Upper lobe of left lung (tissue), 6 donors: ENCODE results near the gene SH3GL3. TPM values are rescaled to one million over a fixed set of nuclear protein-coding genes. Genes with fewer than 3 reads are reported as not detected.

Experiments
- ATAC-seq, 2 donors: fragments of 200-7000 bp; cut with Tn5 transposase; one replicate each; pipeline ENCODE4 v1.9.1; 2022; ENCODE audit warnings: mild to moderate bottlenecking in 2 of 2, moderate library complexity in 2 of 2; ENCODE audit not compliant: low FRiP score in 2 of 2
- DNase-seq, 2 donors: peaks; one replicate each; pipeline ENCODE4 v3.0.0-alpha.2; 2019 to 2020
- H3K27ac ChIP-seq, 4 donors: fragments of 200-600 bp; sonication (generic); one replicate each; pipeline ENCODE4 v1.5.1; 2016 to 2019
- H3K27me3 ChIP-seq, 4 donors: fragments of 200-600 bp; sonication (generic); one replicate each; pipeline ENCODE4 v1.5.1; 2017 to 2019
- H3K36me3 ChIP-seq, 4 donors: fragments of 200-600 bp; sonication (generic); one replicate each; pipeline ENCODE4 v1.5.1; 2016 to 2019
- H3K4me1 ChIP-seq, 4 donors: fragments of 200-600 bp; sonication (generic); one replicate each; pipeline ENCODE4 v1.5.1; 2018 to 2019
- H3K4me3 ChIP-seq, 4 donors: fragments of 200-600 bp; sonication (generic); one replicate each; pipeline ENCODE4 v1.5.1; 2017 to 2019; ENCODE audit warnings: mild to moderate bottlenecking in 2 of 4, moderate library complexity in 1 of 4
- H3K9me3 ChIP-seq, 4 donors: fragments of 200-600 bp; sonication (generic); one replicate each; pipeline ENCODE4 v1.5.1; 2018 to 2019
- EP300 ChIP-seq, 4 donors: sonication (generic); formaldehyde crosslinking; IDR thresholded peaks; one replicate each; pipeline ENCODE4 v1.5.1; 2017; ENCODE audit warnings: antibody characterized with exemption in 4 of 4, control low read depth in 2 of 4
- POLR2A ChIP-seq, 4 donors: fragments of 450-650 bp; IDR thresholded peaks; one replicate each; pipeline ENCODE4 v1.5.1; 2016 to 2017; ENCODE audit warnings: antibody characterized with exemption in 4 of 4, mild to moderate bottlenecking in 2 of 4
- POLR2AphosphoS5 ChIP-seq, 2 donors: sonication (generic); formaldehyde crosslinking; IDR thresholded peaks; one replicate each; pipeline ENCODE4 v1.5.1; 2017; ENCODE audit warnings: antibody characterized with exemption in 2 of 2
- WGBS, 2 donors: methylation state at CpG; one replicate each; pipeline ENCODE4 v1.1.5; 2017 to 2018; 5-methylcytosine and 5-hydroxymethylcytosine counted together
- total RNA-seq, 6 donors: library from RNA; depleted of rRNA in 4 of 6; stranded (reverse); fragments of >200 nt in 4 of 6; gene quantifications; one replicate each; pipeline versions ENCODE4 v1.1.0 to v1.2.1, GENCODE V29; 2016 to 2021
- TF ChIP-seq, protein P1 (sequence below), 6 experiments: fragments of 450-650 bp in 4 of 6; fragments of 200-600 bp in 2 of 6; sonication (generic) in 2 of 6; IDR thresholded peaks; one replicate each; pipeline ENCODE4 v1.5.1; 2016 to 2019; ENCODE audit warnings: antibody characterized with exemption in 6 of 6
- donor health status: DM: no; HTN: no; CAD: no; lungs with moderate emphysema.
- donor health status: DM: no; HTN: yes; CAD: no; lungs with severe emphysema.

SH3GL3 gene
- total RNA-seq, 6 donors from 2014 or later, result 1.8 to 5.5 (median 2.2) TPM; not detected in 1

DNA sequence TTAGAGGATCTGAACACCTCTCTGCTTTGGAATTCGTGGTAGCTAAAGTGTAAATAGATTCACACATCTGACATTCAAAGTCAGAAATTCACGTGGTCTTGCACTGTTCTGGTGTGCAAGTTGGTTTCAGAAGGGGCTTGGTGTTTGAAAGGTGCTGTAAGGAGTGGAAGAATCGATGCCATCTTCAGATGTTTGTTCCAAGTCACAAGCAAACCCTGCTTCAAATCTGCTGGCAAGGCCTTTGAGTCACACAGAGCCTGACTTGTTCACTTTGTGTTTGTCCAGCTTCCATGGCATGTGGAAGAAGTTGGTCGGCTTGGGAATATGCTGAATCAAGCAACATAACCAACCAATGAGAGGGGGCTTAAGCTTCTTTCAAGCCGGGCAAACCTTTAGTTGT lies 44.3 kb downstream of the SH3GL3 start:
- TF ChIP-seq EP300 (IDR thresholded peaks at IDR 0.05) (no peak), POLR2AphosphoS5 (IDR thresholded peaks at IDR 0.05) (no peak), POLR2A (IDR thresholded peaks at IDR 0.05) (no peak)
- TF ChIP-seq, protein P1, sequence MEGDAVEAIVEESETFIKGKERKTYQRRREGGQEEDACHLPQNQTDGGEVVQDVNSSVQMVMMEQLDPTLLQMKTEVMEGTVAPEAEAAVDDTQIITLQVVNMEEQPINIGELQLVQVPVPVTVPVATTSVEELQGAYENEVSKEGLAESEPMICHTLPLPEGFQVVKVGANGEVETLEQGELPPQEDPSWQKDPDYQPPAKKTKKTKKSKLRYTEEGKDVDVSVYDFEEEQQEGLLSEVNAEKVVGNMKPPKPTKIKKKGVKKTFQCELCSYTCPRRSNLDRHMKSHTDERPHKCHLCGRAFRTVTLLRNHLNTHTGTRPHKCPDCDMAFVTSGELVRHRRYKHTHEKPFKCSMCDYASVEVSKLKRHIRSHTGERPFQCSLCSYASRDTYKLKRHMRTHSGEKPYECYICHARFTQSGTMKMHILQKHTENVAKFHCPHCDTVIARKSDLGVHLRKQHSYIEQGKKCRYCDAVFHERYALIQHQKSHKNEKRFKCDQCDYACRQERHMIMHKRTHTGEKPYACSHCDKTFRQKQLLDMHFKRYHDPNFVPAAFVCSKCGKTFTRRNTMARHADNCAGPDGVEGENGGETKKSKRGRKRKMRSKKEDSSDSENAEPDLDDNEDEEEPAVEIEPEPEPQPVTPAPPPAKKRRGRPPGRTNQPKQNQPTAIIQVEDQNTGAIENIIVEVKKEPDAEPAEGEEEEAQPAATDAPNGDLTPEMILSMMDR (IDR thresholded peaks at IDR 0.05), result no peak
- ATAC-seq, result no peak
- Histone ChIP-seq H3K27me3 (no peaks in the 10 kb centered on the region), H3K4me1 (no peaks in the 10 kb centered on the region), H3K9me3 (no peaks in the 10 kb centered on the region), H3K4me3 (no peak overlapping the region), H3K27ac (no peak overlapping the region), H3K36me3 (no peaks in the 10 kb centered on the region)
- DNase-seq, result no peak
- WGBS, 2 donors, result 57% methylated on average over 5 of the region's 5 CpGs

GRCh38 chr15:83496766-83497165 lies 49.6 kb downstream of the SH3GL3 start:
- H3K4me1 ChIP-seq, result no peaks in the 10 kb centered on the region
- no peaks in the 10 kb centered on the region for H3K27me3 ChIP-seq
- peaks cover 0 to 9% (median 3%) of the 10 kb centered on the region in 4 donors for H3K9me3 ChIP-seq
- 63 to 67% methylated on average over 1 of the region's 1 CpG for WGBS, 2 donors
- TF ChIP-seq EP300 (IDR thresholded peaks at IDR 0.05) (no peak), POLR2A (IDR thresholded peaks at IDR 0.05) (no peak), POLR2AphosphoS5 (IDR thresholded peaks at IDR 0.05) (no peak)
- no peak overlapping the region for H3K27ac ChIP-seq
- no peak for ATAC-seq
- H3K4me3 ChIP-seq, result no peak overlapping the region
- DNase-seq, result no peak
- no peaks in the 10 kb centered on the region for H3K36me3 ChIP-seq

DNA sequence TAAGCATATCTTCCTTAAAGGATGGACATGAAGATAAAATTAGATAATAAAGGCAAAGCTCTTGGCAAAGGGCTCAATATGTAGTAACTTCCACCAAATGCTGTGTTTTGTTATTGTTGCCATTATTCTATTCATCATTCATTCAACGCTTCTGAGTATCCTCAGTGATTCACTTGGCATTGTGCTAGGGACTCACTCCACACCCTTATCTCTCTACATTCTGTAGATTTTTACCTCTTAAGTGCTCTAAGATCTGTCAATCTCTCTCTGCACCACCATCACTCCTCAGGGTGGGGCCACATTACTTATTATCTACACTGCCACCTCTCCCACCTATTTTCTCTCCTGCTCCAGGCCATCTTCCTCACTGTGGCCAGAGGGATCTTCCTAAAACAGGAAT lies 51.2 kb downstream of the SH3GL3 start:
- Histone ChIP-seq H3K36me3 (no peaks in the 10 kb centered on the region), H3K4me1 (no peaks in the 10 kb centered on the region), H3K4me3 (no peak overlapping the region), H3K27ac (no peak overlapping the region), H3K9me3 (peaks cover 0 to 9% (median 3%) of the 10 kb centered on the region in 4 donors), H3K27me3 (no peaks in the 10 kb centered on the region)
- DNase-seq (no peak), ATAC-seq (no peak)
- no peak for TF ChIP-seq EP300 (IDR thresholded peaks at IDR 0.05)
- TF ChIP-seq POLR2AphosphoS5 (IDR thresholded peaks at IDR 0.05), result no peak
- TF ChIP-seq, protein P1 (IDR thresholded peaks at IDR 0.05), result no peak
- 89 to 92% methylated on average over 1 of the region's 1 CpG for WGBS, 2 donors

DNA sequence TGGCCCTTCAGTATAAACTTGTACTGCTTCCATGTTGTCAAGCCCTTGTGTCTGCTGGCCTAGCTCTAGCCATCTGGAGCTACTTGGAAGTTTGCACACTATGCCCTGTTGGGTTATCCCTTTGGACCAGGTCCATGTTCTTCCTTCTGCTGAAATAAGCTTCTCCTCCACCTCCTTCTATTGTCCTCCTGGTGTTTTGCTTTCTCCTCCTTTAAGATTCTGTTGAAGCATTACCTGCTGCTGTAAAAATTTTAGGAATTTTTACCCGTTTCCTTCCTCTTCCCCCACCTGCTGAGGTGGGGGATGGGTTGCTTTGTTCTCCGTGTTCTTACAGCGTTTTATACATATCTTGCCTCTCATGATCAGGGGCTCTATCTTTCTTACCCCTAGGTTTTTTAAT lies 51.7 kb downstream of the SH3GL3 start:
- H3K27me3 ChIP-seq, result no peaks in the 10 kb centered on the region
- no peak for ATAC-seq
- no peak for DNase-seq
- H3K4me3 ChIP-seq, result no peak overlapping the region
- no peaks in the 10 kb centered on the region for H3K4me1 ChIP-seq
- peaks cover 0 to 9% (median 3%) of the 10 kb centered on the region in 4 donors for H3K9me3 ChIP-seq
- no peak overlapping the region for H3K27ac ChIP-seq
- TF ChIP-seq POLR2A (IDR thresholded peaks at IDR 0.05), result no peak
- no peak for TF ChIP-seq POLR2AphosphoS5 (IDR thresholded peaks at IDR 0.05)
- TF ChIP-seq, protein P1 (IDR thresholded peaks at IDR 0.05), result no peak
- no peak for TF ChIP-seq EP300 (IDR thresholded peaks at IDR 0.05)
- no peaks in the 10 kb centered on the region for H3K36me3 ChIP-seq
- 42 to 55% methylated on average over 3 of the region's 3 CpGs for WGBS, 2 donors

DNA sequence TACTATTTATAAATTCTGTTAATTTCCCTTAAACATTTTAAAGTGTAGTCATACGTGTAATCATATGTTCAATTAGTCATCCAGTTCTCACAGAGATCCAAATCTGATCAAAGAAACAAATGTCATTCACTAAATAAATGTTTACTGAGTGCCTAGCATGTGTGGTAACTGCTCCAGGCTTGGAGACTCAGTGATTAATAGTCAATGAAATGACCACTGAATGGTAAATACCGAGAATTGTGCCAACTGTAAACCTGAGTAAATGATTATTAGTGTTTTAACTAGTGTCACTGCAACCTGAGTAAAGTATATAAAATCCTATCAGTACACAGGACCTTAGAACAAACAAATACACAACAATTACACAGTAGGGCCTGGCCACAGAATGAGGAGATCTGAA lies 52.3 kb downstream of the SH3GL3 start:
- ATAC-seq (no peak), DNase-seq (no peak)
- no peak overlapping the region for H3K4me3 ChIP-seq
- TF ChIP-seq POLR2A (IDR thresholded peaks at IDR 0.05), result no peak
- H3K36me3 ChIP-seq, result no peaks in the 10 kb centered on the region
- 78 to 79% methylated on average over 2 of the region's 2 CpGs for WGBS, 2 donors
- no peaks in the 10 kb centered on the region for H3K27me3 ChIP-seq
- peaks cover 0 to 9% (median 3%) of the 10 kb centered on the region in 4 donors for H3K9me3 ChIP-seq
- no peak overlapping the region for H3K27ac ChIP-seq
- no peaks in the 10 kb centered on the region for H3K4me1 ChIP-seq

DNA sequence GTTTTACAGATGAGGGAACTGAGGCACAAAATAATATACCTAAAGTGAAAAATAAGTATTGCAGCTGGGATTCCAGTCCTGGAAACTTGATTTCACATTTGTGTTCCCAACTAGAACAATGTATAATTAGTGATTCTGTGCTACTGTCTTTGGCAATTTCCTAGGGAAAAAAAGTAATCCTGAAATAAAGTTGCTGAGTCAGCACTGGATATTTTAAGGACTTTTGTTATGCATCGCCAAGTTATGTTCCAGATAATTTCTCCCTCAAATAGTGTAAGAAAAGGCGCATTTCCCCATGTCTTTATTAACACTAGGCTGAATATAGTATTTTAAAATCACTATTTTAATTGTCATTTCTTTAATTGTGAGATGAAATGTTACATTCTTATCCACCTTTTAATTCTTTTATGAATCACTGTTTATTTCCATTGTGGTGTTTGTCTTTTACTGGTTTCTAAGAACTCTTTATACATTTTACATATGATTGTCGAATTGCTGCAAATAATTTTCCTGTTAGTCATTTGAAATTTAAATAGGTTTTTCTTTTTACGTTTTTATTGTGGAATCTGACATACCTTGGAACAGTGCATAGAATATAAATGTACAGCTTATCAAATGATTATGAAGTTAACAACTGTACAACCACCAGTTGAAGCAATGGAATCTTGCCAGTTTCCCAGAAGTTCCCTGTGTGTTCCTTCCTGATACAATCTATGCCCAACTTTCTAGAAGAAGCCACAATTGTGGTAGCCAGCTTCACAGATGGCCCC lies 56.6 kb downstream of the SH3GL3 start:
- Histone ChIP-seq H3K9me3 (no peaks in the 10 kb centered on the region), H3K27ac (no peak overlapping the region)
- 89 to 91% methylated on average over 4 of the region's 4 CpGs for WGBS, 2 donors

More for the DNA sequence above, 56.6 kb downstream of the SH3GL3 start:
- Histone ChIP-seq H3K4me3 (no peak overlapping the region), H3K4me1 (no peaks in the 10 kb centered on the region), H3K27me3 (no peaks in the 10 kb centered on the region), H3K36me3 (no peaks in the 10 kb centered on the region)
- ATAC-seq (no peak), DNase-seq (no peak)
- no peak for TF ChIP-seq EP300 (IDR thresholded peaks at IDR 0.05)
